ENCODE data around the gene ATG10.

Gene ATG10

GRCh38 chr5:81925981-81926380 is 45.8 kb upstream of the ATG10 start:
- H3K27me3 ChIP-seq (ENCODE audit: insufficient read depth, low read length, poor library complexity) = no peaks in the 10 kb centered on the region
- no peaks in the 10 kb centered on the region for H4K20me1 ChIP-seq (ENCODE audit: insufficient read depth, low read length)
- H3K36me3 ChIP-seq (ENCODE audit: insufficient read depth, low read length) = no peaks in the 10 kb centered on the region
- ATAC-seq (ENCODE audit: insufficient read depth, low read depth) (no peak), DNase-seq (no peak)
- no peaks in the 10 kb centered on the region for H3K79me2 ChIP-seq (ENCODE audit: insufficient read depth, low read length)
- TF ChIP-seq EZH2 (IDR thresholded peaks at IDR 0.05; ENCODE audit: borderline replicate concordance, low read depth, low read length, severe bottlenecking) (no peak), CTCF (IDR thresholded peaks at IDR 0.05; ENCODE audit: borderline replicate concordance, extremely low read depth, low read length, poor library complexity, severe bottlenecking) (no peak)
- H3K4me2 ChIP-seq (ENCODE audit: insufficient read depth, low read length) = no peak overlapping the region
- no peak overlapping the region for H3K4me3 ChIP-seq (ENCODE audit: low read depth in 1 of 2, low read length in 2 of 2)
- no peaks in the 10 kb centered on the region for H3K4me1 ChIP-seq (ENCODE audit: insufficient read depth, low read length)
- no peak overlapping the region for H3K27ac ChIP-seq (ENCODE audit: low read length)
- H3K9ac ChIP-seq (ENCODE audit: low read depth, low read length) = no peak overlapping the region
- no peak overlapping the region for H2AFZ ChIP-seq (ENCODE audit: low read depth, low read length)
- no peaks in the 10 kb centered on the region for H3K9me3 ChIP-seq (ENCODE audit: insufficient read depth, low read length, severe bottlenecking)

GRCh38 chr5:81936066-81936465 is 35.8 kb upstream of the ATG10 start:
- H3K27me3 ChIP-seq (ENCODE audit: insufficient read depth, low read length, poor library complexity) = no peaks in the 10 kb centered on the region
- H3K79me2 ChIP-seq (ENCODE audit: insufficient read depth, low read length) = no peaks in the 10 kb centered on the region
- no peaks in the 10 kb centered on the region for H4K20me1 ChIP-seq (ENCODE audit: insufficient read depth, low read length)
- H3K4me2 ChIP-seq (ENCODE audit: insufficient read depth, low read length) = no peak overlapping the region
- peaks cover 9% of the 10 kb centered on the region for H3K9me3 ChIP-seq (ENCODE audit: insufficient read depth, low read length, severe bottlenecking)
- no peak overlapping the region for H3K27ac ChIP-seq (ENCODE audit: low read length)
- H3K4me3 ChIP-seq (ENCODE audit: low read depth in 1 of 2, low read length in 2 of 2) = no peak overlapping the region
- no peak overlapping the region for H2AFZ ChIP-seq (ENCODE audit: low read depth, low read length)
- no peaks in the 10 kb centered on the region for H3K4me1 ChIP-seq (ENCODE audit: insufficient read depth, low read length)
- H3K9ac ChIP-seq (ENCODE audit: low read depth, low read length) = no peak overlapping the region
- no peak for TF ChIP-seq EZH2 (IDR thresholded peaks at IDR 0.05; ENCODE audit: borderline replicate concordance, low read depth, low read length, severe bottlenecking)
- TF ChIP-seq CTCF (IDR thresholded peaks at IDR 0.05; ENCODE audit: borderline replicate concordance, extremely low read depth, low read length, poor library complexity, severe bottlenecking) = no peak
- no peaks in the 10 kb centered on the region for H3K36me3 ChIP-seq (ENCODE audit: insufficient read depth, low read length)
- no peak for ATAC-seq (ENCODE audit: insufficient read depth, low read depth)
- no peak for DNase-seq

- TF ChIP-seq CTCF (IDR thresholded peaks at IDR 0.05; ENCODE audit: borderline replicate concordance, extremely low read depth, low read length, poor library complexity, severe bottlenecking) (no peak), EZH2 (IDR thresholded peaks at IDR 0.05; ENCODE audit: borderline replicate concordance, low read depth, low read length, severe bottlenecking) (no peak)
- H3K27ac ChIP-seq (ENCODE audit: low read length) = no peak overlapping the region
- H2AFZ ChIP-seq (ENCODE audit: low read depth, low read length) = no peak overlapping the region
- H4K20me1 ChIP-seq (ENCODE audit: insufficient read depth, low read length) = no peaks in the 10 kb centered on the region
- no peaks in the 10 kb centered on the region for H3K4me1 ChIP-seq (ENCODE audit: insufficient read depth, low read length)
- H3K79me2 ChIP-seq (ENCODE audit: insufficient read depth, low read length) = no peaks in the 10 kb centered on the region
- no peak overlapping the region for H3K9ac ChIP-seq (ENCODE audit: low read depth, low read length)
- peaks cover 12% of the 10 kb centered on the region for H3K9me3 ChIP-seq (ENCODE audit: insufficient read depth, low read length, severe bottlenecking)
- H3K36me3 ChIP-seq (ENCODE audit: insufficient read depth, low read length) = no peaks in the 10 kb centered on the region
- DNase-seq (no peak), ATAC-seq (ENCODE audit: insufficient read depth, low read depth) (no peak)
- H3K4me3 ChIP-seq (ENCODE audit: low read depth in 1 of 2, low read length in 2 of 2) = no peak overlapping the region
- H3K4me2 ChIP-seq (ENCODE audit: insufficient read depth, low read length) = no peak overlapping the region
- H3K27me3 ChIP-seq (ENCODE audit: insufficient read depth, low read length, poor library complexity) = no peaks in the 10 kb centered on the region
Observed at GRCh38 chr5:81936750-81937149, 35.1 kb upstream of the ATG10 start.

- H4K20me1 ChIP-seq (ENCODE audit: insufficient read depth, low read length) = no peaks in the 10 kb centered on the region
- no peaks in the 10 kb centered on the region for H3K36me3 ChIP-seq (ENCODE audit: insufficient read depth, low read length)
- peaks cover 19% of the 10 kb centered on the region for H3K9me3 ChIP-seq (ENCODE audit: insufficient read depth, low read length, severe bottlenecking)
- TF ChIP-seq CTCF (IDR thresholded peaks at IDR 0.05; ENCODE audit: borderline replicate concordance, extremely low read depth, low read length, poor library complexity, severe bottlenecking) = no peak
- TF ChIP-seq EZH2 (IDR thresholded peaks at IDR 0.05; ENCODE audit: borderline replicate concordance, low read depth, low read length, severe bottlenecking) = no peak
- no peaks in the 10 kb centered on the region for H3K4me1 ChIP-seq (ENCODE audit: insufficient read depth, low read length)
- H3K4me2 ChIP-seq (ENCODE audit: insufficient read depth, low read length) = no peak overlapping the region
- no peak overlapping the region for H3K27ac ChIP-seq (ENCODE audit: low read length)
- H3K27me3 ChIP-seq (ENCODE audit: insufficient read depth, low read length, poor library complexity) = no peaks in the 10 kb centered on the region
- ATAC-seq (ENCODE audit: insufficient read depth, low read depth) (no peak), DNase-seq (no peak)
- H3K9ac ChIP-seq (ENCODE audit: low read depth, low read length) = no peak overlapping the region
- H3K4me3 ChIP-seq (ENCODE audit: low read depth in 1 of 2, low read length in 2 of 2) = no peak overlapping the region
- H2AFZ ChIP-seq (ENCODE audit: low read depth, low read length) = no peak overlapping the region
- H3K79me2 ChIP-seq (ENCODE audit: insufficient read depth, low read length) = no peaks in the 10 kb centered on the region
Observed at GRCh38 chr5:81942746-81943145, 29.1 kb upstream of the ATG10 start.
